HEK293T (cell line): ENCODE data around the gene MBOAT1.

Source experiments
- BHLHE40 ChIP-seq: fragments of 450-650 bp; IDR thresholded peaks from 2 replicates; pipeline ENCODE4 v1.6.1; 2016; ENCODE audit warnings: mild to moderate bottlenecking, moderate library complexity, borderline replicate concordance
- CTBP1 ChIP-seq: fragments of 450-650 bp; IDR thresholded peaks from 2 replicates; pipeline ENCODE4 v1.6.1; 2016; ENCODE audit warnings: borderline replicate concordance
- FOXA1 ChIP-seq: fragments of 450-650 bp; IDR thresholded peaks from 2 replicates; pipeline ENCODE4 v1.6.1; 2016; ENCODE audit warnings: mild to moderate bottlenecking
- FOXM1 ChIP-seq: fragments of 450-650 bp; IDR thresholded peaks from 2 replicates; pipeline ENCODE4 v1.6.1; 2017; ENCODE audit warnings: mild to moderate bottlenecking, borderline replicate concordance
- HDGF ChIP-seq: fragments of 450-650 bp; IDR thresholded peaks from 2 replicates; pipeline ENCODE4 v1.6.1; 2017; ENCODE audit warnings: antibody characterized with exemption, borderline replicate concordance
- ZNF384 ChIP-seq: fragments of 450-650 bp; IDR thresholded peaks from 2 replicates; pipeline ENCODE4 v1.6.1; 2016

GRCh38 chr6:20223141-20223540 lies 10.9 kb upstream of the MBOAT1 start:
- TF ChIP-seq HDGF (no peak), FOXA1 (no peak), BHLHE40 (no peak), CTBP1 (no peak), ZNF384 (no peak), FOXM1 (no peak)
